ENCODE results near the gene CPA1. TPM values are rescaled to one million over a fixed set of nuclear protein-coding genes. Genes with fewer than 3 reads are reported as not detected.

Gene CPA1
- total and polyA plus RNA-seq, 8 donors = 0.34 to 1.5 (median 0.88) TPM; not detected in 1

DNA sequence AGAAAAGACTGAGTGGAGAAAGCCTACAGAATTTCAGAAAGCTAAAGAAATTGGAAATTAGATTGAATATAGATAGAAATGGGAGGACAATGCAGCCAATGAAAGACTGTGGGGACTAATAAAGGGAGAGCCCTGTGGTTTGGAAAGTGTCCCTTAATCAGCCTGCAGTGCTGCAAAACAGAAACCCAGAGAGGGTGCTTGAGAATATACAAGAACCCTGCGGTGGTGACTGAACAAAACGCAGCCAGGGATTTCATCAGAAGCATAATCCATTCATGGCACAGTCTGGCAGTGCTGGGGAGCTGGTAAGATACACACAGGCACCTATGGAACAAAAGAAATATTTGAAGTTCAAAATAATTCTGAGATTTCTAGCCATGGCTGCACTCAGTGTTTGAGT is 41.4 kb downstream of the CPA1 start:
- Histone ChIP-seq H3K36me3 (no peaks in the 10 kb centered on the region), H3K4me3 (no peak overlapping the region), H3K9me3 (no peaks in the 10 kb centered on the region), H3K4me1 (peaks cover 0 to 3% of the 10 kb centered on the region in 2 donors), H3K27me3 (no peaks in the 10 kb centered on the region), H3K27ac (peak overlapping the region in 1 of 2 donors; percentile 33)
- intact Hi-C loops (cut with DNase I) = no loop called here
- TF ChIP-seq, protein P1, sequence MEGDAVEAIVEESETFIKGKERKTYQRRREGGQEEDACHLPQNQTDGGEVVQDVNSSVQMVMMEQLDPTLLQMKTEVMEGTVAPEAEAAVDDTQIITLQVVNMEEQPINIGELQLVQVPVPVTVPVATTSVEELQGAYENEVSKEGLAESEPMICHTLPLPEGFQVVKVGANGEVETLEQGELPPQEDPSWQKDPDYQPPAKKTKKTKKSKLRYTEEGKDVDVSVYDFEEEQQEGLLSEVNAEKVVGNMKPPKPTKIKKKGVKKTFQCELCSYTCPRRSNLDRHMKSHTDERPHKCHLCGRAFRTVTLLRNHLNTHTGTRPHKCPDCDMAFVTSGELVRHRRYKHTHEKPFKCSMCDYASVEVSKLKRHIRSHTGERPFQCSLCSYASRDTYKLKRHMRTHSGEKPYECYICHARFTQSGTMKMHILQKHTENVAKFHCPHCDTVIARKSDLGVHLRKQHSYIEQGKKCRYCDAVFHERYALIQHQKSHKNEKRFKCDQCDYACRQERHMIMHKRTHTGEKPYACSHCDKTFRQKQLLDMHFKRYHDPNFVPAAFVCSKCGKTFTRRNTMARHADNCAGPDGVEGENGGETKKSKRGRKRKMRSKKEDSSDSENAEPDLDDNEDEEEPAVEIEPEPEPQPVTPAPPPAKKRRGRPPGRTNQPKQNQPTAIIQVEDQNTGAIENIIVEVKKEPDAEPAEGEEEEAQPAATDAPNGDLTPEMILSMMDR (IDR thresholded peaks at IDR 0.05) = no peak
- ATAC-seq (peak; percentile 93), DNase-seq (no peak)

DNA sequence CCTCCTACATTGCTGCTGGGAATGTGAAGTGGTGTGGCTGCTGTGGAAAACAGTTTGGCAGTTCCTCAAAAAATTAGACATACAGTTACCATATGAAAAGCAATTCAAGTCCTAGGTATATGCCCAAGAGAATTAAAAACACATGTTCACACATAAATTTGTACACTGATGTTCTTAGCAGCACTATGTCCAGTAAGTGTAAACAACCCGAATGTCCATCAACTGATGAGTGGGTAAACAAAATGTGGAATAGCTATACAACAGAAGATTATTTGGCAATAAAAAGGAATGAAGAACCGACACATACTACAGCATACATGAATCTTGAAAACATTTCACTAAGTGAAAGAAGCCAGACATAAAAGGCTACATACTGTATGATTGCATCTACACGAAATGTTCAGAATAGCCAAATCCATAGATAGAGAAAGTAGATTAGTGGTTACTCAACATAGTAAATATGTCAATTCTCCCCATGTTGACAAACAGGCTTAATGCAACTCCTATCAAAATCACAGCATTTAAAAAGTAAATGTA is 43.3 kb downstream of the CPA1 start:
- H3K36me3 ChIP-seq = no peaks in the 10 kb centered on the region
- no peaks in the 10 kb centered on the region for H3K9me3 ChIP-seq
- H3K4me1 ChIP-seq = peaks cover 0 to 3% of the 10 kb centered on the region in 2 donors
- intact Hi-C loops (cut with DNase I) = no loop called here
- ATAC-seq (no peak), DNase-seq (no peak)
- no peak overlapping the region for H3K4me3 ChIP-seq
- no peak overlapping the region for H3K27ac ChIP-seq
- TF ChIP-seq, protein P1 (IDR thresholded peaks at IDR 0.05) = no peak
- no peaks in the 10 kb centered on the region for H3K27me3 ChIP-seq

DNA sequence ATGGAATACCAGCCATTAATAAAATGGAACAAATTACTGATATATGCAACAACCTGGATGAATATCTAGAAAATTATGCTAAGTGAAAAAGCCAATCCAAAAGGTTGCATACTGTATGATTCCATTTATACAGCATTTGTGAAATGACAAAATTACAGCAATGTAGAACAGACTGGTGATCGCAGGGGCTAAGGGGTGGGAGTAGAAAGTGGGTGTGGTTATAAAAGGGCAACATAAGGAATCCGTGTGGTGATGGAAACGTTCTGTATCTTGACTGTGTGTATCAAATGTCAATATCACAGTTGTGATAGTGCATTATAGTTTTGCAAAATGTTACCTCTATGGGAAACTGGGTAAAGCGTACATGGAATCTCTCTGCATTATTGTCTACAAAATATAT is 45.5 kb downstream of the CPA1 start:
- ATAC-seq = no peak
- H3K36me3 ChIP-seq = no peaks in the 10 kb centered on the region
- DNase-seq = no peak
- TF ChIP-seq, protein P1 (IDR thresholded peaks at IDR 0.05) = no peak
- H3K27ac ChIP-seq = no peak overlapping the region
- no peak overlapping the region for H3K4me3 ChIP-seq
- H3K9me3 ChIP-seq = no peaks in the 10 kb centered on the region
- intact Hi-C loops (cut with DNase I) = no loop called here
- no peaks in the 10 kb centered on the region for H3K27me3 ChIP-seq
- H3K4me1 ChIP-seq = peaks cover 3 to 6% of the 10 kb centered on the region in 2 donors

DNA sequence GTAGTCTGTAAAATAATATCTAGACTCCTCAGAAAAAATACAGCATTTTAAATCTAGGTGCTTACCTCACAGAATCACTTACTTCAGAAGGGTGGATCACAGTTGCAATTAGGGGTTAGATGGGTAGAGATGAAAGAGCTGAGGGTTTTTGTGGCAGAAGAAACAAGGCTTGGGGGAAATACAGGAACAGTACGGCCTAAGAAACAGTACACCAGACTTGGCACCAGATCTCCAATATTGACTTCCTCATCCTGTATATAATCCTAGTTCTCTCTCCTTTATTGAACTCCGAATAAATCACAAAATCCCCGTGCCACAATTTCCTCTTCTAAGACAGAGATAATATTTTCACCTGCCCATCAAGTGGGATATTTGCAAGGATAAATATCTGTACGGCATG is 46.3 kb downstream of the CPA1 start:
- intact Hi-C loops (cut with DNase I) = no loop called here

DNA sequence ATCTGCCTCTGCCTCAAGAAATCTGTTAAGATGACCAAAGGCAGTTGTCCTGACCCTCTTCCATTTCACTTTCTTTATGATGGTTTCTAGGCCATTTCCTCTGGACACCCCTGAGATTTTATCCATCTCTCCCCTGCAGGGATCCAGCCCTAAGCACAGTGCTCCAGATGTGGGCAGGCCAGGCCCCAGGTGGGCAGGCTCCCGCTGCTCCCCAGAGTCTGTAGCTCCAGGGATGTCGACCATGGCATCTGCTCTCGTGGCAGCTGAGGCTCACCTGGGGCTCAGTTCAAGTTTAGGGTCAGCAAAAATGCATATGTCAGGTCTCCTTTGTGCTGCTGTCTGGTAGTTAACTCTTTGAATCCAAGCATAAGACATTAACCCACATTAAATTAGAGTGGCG is 48.7 kb downstream of the CPA1 start:
- no peaks in the 10 kb centered on the region for H3K36me3 ChIP-seq
- TF ChIP-seq, protein P1 (IDR thresholded peaks at IDR 0.05) = no peak
- ATAC-seq = no peak
- no peak for DNase-seq
- intact Hi-C loops (cut with DNase I) = no loop called here
- H3K9me3 ChIP-seq = no peaks in the 10 kb centered on the region
- no peaks in the 10 kb centered on the region for H3K27me3 ChIP-seq
- no peak overlapping the region for H3K27ac ChIP-seq
- H3K4me3 ChIP-seq = no peak overlapping the region
- peaks cover 4 to 27% of the 10 kb centered on the region in 2 donors for H3K4me1 ChIP-seq

More for the DNA sequence above, 46.3 kb downstream of the CPA1 start:
- Histone ChIP-seq H3K9me3 (no peaks in the 10 kb centered on the region), H3K27ac (no peak overlapping the region), H3K36me3 (no peaks in the 10 kb centered on the region), H3K4me3 (no peak overlapping the region), H3K4me1 (peaks cover 0 to 14% of the 10 kb centered on the region in 2 donors), H3K27me3 (no peaks in the 10 kb centered on the region)
- ATAC-seq (no peak), DNase-seq (no peak)
- TF ChIP-seq, protein P1 (IDR thresholded peaks at IDR 0.05) = no peak
